ENCODE results near the gene PLAAT4.
"Not testable (repeated sequence)": the region's sequence is repeated elsewhere in the genome, so short reads cannot be mapped to it uniquely, and the experiment has no call there.

PLAAT4 gene

DNA sequence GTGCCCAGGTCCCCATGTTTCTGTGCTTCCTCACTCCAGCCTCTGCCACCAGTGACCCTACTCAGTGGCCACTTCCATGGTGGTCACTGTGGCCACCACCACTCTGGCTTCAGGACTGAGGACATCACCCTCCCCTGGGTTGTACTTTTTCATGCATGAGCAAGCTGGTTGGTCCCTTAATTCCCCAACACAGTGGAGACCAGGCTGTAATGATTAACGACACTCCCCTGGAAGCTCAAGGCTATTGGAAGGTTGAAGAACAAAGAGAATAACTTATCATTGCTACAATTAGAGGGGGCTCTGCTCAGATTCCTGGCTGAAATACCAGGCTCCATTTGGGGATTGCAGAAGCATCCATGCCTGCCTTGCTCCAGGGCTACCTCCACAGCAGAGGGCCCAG lies 10.5 kb downstream of the PLAAT4 start:
- no peak for DNase-seq (ENCODE audit: low read depth)
- TF ChIP-seq, protein P1, sequence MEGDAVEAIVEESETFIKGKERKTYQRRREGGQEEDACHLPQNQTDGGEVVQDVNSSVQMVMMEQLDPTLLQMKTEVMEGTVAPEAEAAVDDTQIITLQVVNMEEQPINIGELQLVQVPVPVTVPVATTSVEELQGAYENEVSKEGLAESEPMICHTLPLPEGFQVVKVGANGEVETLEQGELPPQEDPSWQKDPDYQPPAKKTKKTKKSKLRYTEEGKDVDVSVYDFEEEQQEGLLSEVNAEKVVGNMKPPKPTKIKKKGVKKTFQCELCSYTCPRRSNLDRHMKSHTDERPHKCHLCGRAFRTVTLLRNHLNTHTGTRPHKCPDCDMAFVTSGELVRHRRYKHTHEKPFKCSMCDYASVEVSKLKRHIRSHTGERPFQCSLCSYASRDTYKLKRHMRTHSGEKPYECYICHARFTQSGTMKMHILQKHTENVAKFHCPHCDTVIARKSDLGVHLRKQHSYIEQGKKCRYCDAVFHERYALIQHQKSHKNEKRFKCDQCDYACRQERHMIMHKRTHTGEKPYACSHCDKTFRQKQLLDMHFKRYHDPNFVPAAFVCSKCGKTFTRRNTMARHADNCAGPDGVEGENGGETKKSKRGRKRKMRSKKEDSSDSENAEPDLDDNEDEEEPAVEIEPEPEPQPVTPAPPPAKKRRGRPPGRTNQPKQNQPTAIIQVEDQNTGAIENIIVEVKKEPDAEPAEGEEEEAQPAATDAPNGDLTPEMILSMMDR (conservative IDR thresholded peaks at IDR 0.05; ENCODE audit: low read length): no peak
- no peak overlapping the region for H3K4me3 ChIP-seq (ENCODE audit: low read length)

DNA sequence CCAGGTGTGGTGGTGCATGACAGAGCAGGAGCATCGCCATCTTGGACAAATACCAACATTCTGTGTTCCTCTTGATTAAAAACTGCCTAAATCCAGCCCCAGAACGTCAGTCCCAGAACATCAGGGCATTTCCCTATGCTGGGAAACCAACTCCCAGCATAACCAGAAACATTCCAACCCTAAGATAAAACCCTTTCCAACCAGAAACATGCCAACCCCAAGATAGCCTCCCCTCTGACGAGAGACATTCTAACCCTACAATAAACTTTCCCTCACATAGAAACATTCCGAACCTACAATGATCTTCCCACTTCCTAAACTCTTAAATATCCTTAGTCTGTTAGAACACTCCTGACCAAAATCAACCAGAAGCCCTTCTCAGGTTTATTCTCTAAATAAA lies 11.6 kb downstream of the PLAAT4 start:
- TF ChIP-seq, protein P1 (conservative IDR thresholded peaks at IDR 0.05; ENCODE audit: low read length): no peak
- no peak for DNase-seq (ENCODE audit: low read depth)
- H3K4me3 ChIP-seq (ENCODE audit: low read length): no peak overlapping the region

DNA sequence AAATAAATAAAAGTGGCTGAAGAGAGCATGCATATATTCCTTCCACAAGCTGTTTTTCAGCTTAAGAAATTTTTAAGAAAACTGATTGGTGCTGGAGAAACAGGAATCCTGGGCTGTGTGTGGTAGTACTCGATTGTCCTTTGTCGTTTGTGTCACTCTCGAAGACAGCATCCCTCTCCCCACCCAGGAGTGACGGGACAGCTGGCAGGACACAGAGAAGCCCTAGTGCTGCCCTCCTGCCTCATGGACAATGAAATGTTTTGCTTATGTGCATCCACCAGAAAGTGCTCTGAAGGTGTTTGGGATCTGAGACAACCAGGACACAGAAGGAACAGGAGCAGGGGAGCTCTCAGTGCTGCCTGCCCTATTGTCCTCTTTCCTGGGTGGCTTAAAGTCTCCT lies 12.8 kb downstream of the PLAAT4 start:
- TF ChIP-seq, protein P1 (conservative IDR thresholded peaks at IDR 0.05; ENCODE audit: low read length): no peak
- DNase-seq (ENCODE audit: low read depth): no peak
- no peak overlapping the region for H3K4me3 ChIP-seq (ENCODE audit: low read length)

DNA sequence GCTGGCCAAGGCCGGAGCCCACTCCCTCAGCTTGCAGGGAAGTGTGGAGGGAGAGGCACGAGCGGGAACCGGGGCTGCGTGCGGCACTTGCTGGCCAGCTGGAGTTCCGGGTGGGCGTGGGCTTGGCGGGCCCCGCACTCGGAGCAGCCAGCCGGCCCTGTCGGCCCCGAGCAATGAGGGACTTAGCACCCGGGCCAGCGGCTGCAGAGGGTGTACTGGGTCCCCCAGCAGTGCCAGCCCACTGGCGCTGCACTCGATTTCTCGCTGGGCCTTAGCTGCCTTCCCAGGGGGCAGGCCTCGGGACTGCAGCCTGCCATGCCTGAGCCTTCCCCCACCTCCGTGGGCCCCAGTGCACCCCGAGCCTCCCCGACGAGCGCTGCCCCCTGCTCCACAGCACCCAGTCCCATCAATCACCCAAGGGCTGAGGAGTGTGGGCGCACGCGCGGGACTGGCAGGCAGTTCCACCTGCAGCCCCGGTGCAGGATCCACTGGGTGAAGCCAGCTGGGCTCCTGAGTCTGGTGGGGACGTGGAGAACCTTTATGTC lies 13.6 kb downstream of the PLAAT4 start:
- H3K4me3 ChIP-seq (ENCODE audit: low read length); DNase-seq (ENCODE audit: low read depth): not testable (repeated sequence)

DNA sequence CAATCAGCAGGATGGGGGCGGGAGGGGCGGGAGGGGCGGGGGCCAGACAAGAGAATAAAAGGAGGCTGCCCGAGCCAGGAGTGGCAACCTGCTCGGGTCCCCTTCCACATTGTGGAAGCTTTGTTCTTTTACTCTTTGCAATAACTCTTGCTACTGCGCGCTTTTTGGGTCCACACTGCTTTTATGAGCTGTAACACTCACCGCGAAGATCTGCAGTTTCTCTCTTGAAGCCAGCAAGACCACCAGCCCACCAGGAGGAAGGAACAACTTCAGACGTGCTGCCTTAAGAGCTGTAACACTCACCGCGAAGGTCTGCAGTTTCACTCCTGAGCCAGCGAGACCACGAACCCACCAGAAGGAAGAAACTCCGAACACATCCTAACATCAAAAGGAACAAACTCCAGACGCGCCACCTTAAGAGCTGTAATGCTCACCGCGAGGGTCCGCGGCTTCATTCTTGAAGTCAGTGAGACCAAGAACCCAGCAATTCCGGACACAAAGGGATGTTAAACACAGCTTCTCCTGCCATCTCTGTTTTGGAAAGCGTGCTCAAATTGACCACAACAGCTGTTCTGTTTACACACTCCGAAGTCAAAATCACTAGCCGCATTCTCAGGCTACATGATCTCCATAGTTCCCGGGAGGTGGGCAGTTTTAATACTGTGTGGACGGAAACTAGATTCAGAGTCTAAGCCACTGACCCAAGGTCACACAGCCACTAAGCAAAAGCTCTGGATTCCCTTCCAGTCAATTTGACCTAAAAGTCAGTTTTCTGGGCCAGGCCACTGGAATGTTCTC lies 14.7 kb downstream of the PLAAT4 start:
- no peak for DNase-seq (ENCODE audit: low read depth)
- TF ChIP-seq, protein P1 (conservative IDR thresholded peaks at IDR 0.05; ENCODE audit: low read length): no peak
- no peak overlapping the region for H3K4me3 ChIP-seq (ENCODE audit: low read length)

DNA sequence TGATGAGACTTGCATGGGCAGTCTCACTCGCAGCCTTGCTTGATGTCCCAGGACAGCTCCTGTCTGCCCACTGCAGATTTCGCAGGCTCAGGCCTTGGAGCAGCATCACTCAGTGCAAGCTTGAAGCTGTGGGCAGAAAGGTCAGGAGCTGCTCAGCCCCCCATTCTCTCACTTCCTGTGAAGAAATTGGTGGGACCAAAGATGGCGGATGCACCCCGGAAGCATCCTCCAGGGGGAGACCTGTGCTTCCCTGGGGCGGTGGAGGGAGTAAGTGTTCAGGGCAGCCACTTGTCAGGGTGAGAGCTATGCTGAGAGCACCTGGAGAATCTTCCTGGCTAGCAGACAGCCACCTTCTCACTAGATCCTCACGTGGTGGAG lies 15.3 kb downstream of the PLAAT4 start:
- TF ChIP-seq, protein P1 (conservative IDR thresholded peaks at IDR 0.05; ENCODE audit: low read length): no peak
- no peak overlapping the region for H3K4me3 ChIP-seq (ENCODE audit: low read length)
- no peak for DNase-seq (ENCODE audit: low read depth)

DNA sequence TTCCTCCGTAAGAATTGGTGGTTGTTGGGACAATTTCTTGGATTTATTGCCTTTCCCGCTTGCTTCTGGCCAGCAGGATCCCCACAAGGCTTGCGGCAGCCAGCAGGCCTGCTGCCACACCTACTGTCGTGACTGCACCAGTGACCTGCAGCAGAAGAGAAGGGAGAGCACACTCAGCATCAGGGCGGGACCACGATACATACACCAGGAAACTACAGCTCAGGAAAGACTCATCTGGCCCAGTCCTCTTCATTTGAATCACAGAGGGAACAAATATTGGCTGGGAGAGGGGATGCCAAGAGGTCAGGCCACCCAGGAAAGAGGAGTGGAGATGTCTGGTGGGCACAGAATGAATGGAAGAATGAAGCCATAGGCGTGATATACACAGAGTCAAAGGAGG lies 16.3 kb downstream of the PLAAT4 start:
- no peak overlapping the region for H3K4me3 ChIP-seq (ENCODE audit: low read length)
- TF ChIP-seq, protein P1 (conservative IDR thresholded peaks at IDR 0.05; ENCODE audit: low read length): no peak
- DNase-seq (ENCODE audit: low read depth): no peak

Data from AG10803 (cell line).